Keratinocyte (primary cell): ENCODE results near the gene KLK7. TPM values are rescaled to one million over a fixed set of nuclear protein-coding genes. Genes with fewer than 3 reads are reported as not detected.

Source experiments
- DNase-seq: peaks from one replicate; pipeline ENCODE4 v3.0.0-alpha.2; 2011; ENCODE audit warnings: low read depth, missing footprints, low spot score
- FAIRE-seq: peaks from 2 replicates; lab custom pipeline; 2011; peaks lifted over from hg19 to GRCh38; lab: Jason Lieb, UNC
- H2AFZ ChIP-seq: 2 replicates; pipeline ENCODE4 v1.6.0; 2012; ENCODE audit warnings: low read length, control low read depth, inconsistent platforms; ENCODE audit not compliant: control insufficient read depth
- H3K27ac ChIP-seq: 2 replicates; pipeline ENCODE4 v1.5.1; 2011; ENCODE audit warnings: low read length; ENCODE audit not compliant: control insufficient read depth, insufficient read depth
- H3K27me3 ChIP-seq: 3 replicates; pipeline ENCODE4 v1.6.0; 2011; ENCODE audit warnings: low read length; ENCODE audit not compliant: control insufficient read depth, insufficient read depth; ENCODE audit errors: extremely low read depth
- H3K36me3 ChIP-seq, 2 experiments: 2 replicates in 1 of 2; 3 replicates in 1 of 2; pipeline ENCODE4 v1.5.1; 2011; ENCODE audit warnings: low read length in 2 of 2, mild to moderate bottlenecking in 1 of 2; ENCODE audit not compliant: control insufficient read depth in 2 of 2, insufficient read depth in 2 of 2; ENCODE audit errors: extremely low read depth in 1 of 2
- H3K4me1 ChIP-seq: 3 replicates; pipeline ENCODE4 v1.5.1; 2011; ENCODE audit warnings: low read length; ENCODE audit not compliant: control insufficient read depth, insufficient read depth; ENCODE audit errors: extremely low read depth
- H3K4me2 ChIP-seq: 3 replicates; pipeline ENCODE4 v1.6.0; 2011; ENCODE audit warnings: low read depth, low read length; ENCODE audit not compliant: control insufficient read depth, insufficient read depth; ENCODE audit errors: extremely low read depth
- H3K4me3 ChIP-seq, 3 experiments: fragments of 200-600 bp in 1 of 3; sonication (generic) in 1 of 3; 2 replicates in 2 of 3; 3 replicates in 1 of 3; pipeline ENCODE4 v1.5.1; 2011 to 2016; ENCODE audit warnings: low read length in 3 of 3, mild to moderate bottlenecking in 3 of 3, control low read depth in 2 of 3, inconsistent platforms in 1 of 3, low read depth in 1 of 3, mixed read lengths in 1 of 3, mixed run types in 1 of 3, moderate library complexity in 1 of 3; ENCODE audit not compliant: control insufficient read depth in 2 of 3, insufficient read depth in 2 of 3; ENCODE audit errors: extremely low read depth in 1 of 3
- H3K79me2 ChIP-seq: 2 replicates; pipeline ENCODE4 v1.6.0; 2012; ENCODE audit warnings: low read length; ENCODE audit not compliant: control insufficient read depth, insufficient read depth
- H3K9ac ChIP-seq: 3 replicates; pipeline ENCODE4 v1.6.0; 2011; ENCODE audit warnings: low read length; ENCODE audit not compliant: control insufficient read depth, insufficient read depth; ENCODE audit errors: extremely low read depth
- H3K9me1 ChIP-seq: 3 replicates; pipeline ENCODE4 v1.6.0; 2011; ENCODE audit warnings: low read length; ENCODE audit not compliant: control insufficient read depth, insufficient read depth; ENCODE audit errors: extremely low read depth
- H3K9me3 ChIP-seq: 2 replicates; pipeline ENCODE4 v1.5.1; 2012; ENCODE audit warnings: low read depth, low read length; ENCODE audit not compliant: control insufficient read depth
- H4K20me1 ChIP-seq: 3 replicates; pipeline ENCODE4 v1.6.0; 2011; ENCODE audit warnings: low read length; ENCODE audit not compliant: control insufficient read depth, insufficient read depth; ENCODE audit errors: extremely low read depth
- EZH2 ChIP-seq: IDR thresholded peaks from one replicate; pipeline ENCODE4 v1.6.1; 2012; ENCODE audit warnings: inconsistent platforms, mild to moderate bottlenecking, low read length, moderate library complexity
- dilution Hi-C: fragments of 300-500 bp; cut with MboI; formaldehyde crosslinking; loops from one replicate; pipeline ENCODE4 v1.7.0; 2020; ENCODE audit warnings: low sequenced_read_pairs; ENCODE audit not compliant: extremely low pct_ligation_motif_present
- polyA plus RNA-seq, 5 experiments: library from polyadenylated mRNA; depleted of rRNA in 3 of 5; stranded (reverse) in 3 of 5; stranded (forward) in 1 of 5; unstranded in 1 of 5; fragments of >200 nt; gene quantifications; 1 replicate in 1 of 5; 2 replicates in 3 of 5; 3 replicates in 1 of 5; pipeline versions ENCODE4 v1.2.1 to v1.2.3, GENCODE V29; 2011 to 2012; ENCODE audit warnings: missing spikeins in 2 of 5, low read depth in 1 of 5, low replicate concordance in 1 of 5
- TF ChIP-seq, protein P1 (sequence below), 3 experiments: IDR thresholded peaks in 1 of 3; conservative IDR thresholded peaks in 1 of 3; optimal IDR thresholded peaks in 1 of 3; 2 replicates in 2 of 3; 3 replicates in 1 of 3; pipeline versions ENCODE3 to v1.5.1; 2011; ENCODE audit warnings: low read length in 3 of 3, mild to moderate bottlenecking in 3 of 3, moderate library complexity in 2 of 3, control low read depth in 1 of 3, inconsistent platforms in 1 of 3; ENCODE audit not compliant: insufficient read depth in 2 of 3; ENCODE audit errors: extremely low read depth in 1 of 3

The KLK7 gene
- polyA plus RNA-seq, 1 donor (not counting 4 experiments of a cell fraction or from before 2014, with no cell fraction given), result 29.2 TPM

DNA sequence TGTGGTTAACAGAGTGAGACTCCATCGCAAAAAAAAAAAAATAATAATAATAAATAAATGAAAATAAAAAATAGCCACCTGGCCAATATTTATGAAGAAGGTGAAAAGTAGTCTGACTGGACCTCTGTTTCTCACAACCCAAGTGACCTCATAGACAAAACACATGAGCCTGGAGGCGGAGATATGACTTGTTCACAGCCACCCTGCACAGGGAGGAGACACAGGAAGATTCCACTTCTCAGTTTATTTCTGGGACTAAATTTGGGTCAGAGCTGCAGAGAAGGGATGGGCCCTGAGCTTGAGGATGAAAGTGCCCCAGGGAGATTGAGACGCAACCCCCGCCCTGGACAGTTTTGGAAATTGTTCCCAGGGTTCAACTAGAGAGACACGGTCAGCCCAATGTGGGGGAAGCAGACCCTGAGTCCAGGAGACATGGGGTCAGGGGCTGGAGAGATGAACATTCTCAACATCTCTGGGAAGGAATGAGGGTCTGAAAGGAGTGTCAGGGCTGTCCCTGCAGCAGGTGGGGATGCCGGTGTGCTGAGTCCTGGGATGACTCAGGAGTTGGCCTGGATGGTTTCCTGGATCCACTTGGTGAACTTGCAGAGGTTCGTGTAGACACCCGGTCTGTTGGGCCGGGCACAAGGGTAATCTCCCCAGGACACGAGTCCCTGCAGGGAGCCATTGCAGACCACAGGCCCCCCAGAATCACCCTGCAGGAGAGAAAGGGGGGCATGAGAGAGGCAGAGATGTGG is 40.5 kb downstream of the KLK7 start:
- no peak for TF ChIP-seq EZH2
- TF ChIP-seq, protein P1, sequence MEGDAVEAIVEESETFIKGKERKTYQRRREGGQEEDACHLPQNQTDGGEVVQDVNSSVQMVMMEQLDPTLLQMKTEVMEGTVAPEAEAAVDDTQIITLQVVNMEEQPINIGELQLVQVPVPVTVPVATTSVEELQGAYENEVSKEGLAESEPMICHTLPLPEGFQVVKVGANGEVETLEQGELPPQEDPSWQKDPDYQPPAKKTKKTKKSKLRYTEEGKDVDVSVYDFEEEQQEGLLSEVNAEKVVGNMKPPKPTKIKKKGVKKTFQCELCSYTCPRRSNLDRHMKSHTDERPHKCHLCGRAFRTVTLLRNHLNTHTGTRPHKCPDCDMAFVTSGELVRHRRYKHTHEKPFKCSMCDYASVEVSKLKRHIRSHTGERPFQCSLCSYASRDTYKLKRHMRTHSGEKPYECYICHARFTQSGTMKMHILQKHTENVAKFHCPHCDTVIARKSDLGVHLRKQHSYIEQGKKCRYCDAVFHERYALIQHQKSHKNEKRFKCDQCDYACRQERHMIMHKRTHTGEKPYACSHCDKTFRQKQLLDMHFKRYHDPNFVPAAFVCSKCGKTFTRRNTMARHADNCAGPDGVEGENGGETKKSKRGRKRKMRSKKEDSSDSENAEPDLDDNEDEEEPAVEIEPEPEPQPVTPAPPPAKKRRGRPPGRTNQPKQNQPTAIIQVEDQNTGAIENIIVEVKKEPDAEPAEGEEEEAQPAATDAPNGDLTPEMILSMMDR (optimal IDR thresholded peaks at IDR 0.05 in 1 of 3, IDR thresholded peaks at IDR 0.05 in 1 of 3, conservative IDR thresholded peaks at IDR 0.05 in 1 of 3; ENCODE audit: extremely low read depth in 1 of 3, insufficient read depth in 2 of 3, low read length in 3 of 3), result no peak
- peak overlapping the region in 2 of 3 experiments; percentile 19 to 25 for H3K4me3 ChIP-seq
- H3K79me2 ChIP-seq, result no peaks in the 10 kb centered on the region
- no peaks in the 10 kb centered on the region for H4K20me1 ChIP-seq
- H3K4me1 ChIP-seq, result peaks cover 11% of the 10 kb centered on the region
- peak overlapping the region; percentile 71 for H3K4me2 ChIP-seq
- dilution Hi-C loops, result no loop called here
- peaks cover 4 to 5% of the 10 kb centered on the region in 2 experiments for H3K36me3 ChIP-seq
- peak overlapping the region; percentile 80 for H3K27ac ChIP-seq
- peak overlapping the region; percentile 56 for H3K9ac ChIP-seq
- no peaks in the 10 kb centered on the region for H3K9me3 ChIP-seq
- H3K27me3 ChIP-seq, result no peaks in the 10 kb centered on the region
- H3K9me1 ChIP-seq, result no peaks in the 10 kb centered on the region
- no peak overlapping the region for H2AFZ ChIP-seq
- FAIRE-seq, result peak; percentile 74
- DNase-seq, result no peak

DNA sequence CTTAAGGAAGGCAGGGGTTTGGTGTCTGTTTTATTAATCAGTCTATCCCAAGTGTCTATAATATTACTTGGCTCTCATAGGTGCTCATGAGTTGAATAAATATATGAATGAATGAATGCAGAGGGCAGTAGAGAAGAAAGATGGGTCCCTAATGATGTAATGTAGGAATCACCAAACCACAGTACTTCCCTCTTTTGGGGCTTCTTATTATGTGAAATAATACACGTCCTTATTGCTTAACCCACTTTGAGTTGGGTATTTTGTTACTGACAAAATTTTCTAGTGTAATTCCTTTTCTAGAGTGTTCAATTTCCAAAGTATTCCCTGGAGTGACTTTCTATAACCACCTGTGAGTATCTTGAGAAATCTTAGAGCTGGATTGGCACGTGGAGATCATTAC is 44.1 kb downstream of the KLK7 start:
- H3K9ac ChIP-seq, result no peak overlapping the region
- no peak for TF ChIP-seq EZH2
- TF ChIP-seq, protein P1 (optimal IDR thresholded peaks at IDR 0.05 in 1 of 3, IDR thresholded peaks at IDR 0.05 in 1 of 3, conservative IDR thresholded peaks at IDR 0.05 in 1 of 3; ENCODE audit: extremely low read depth in 1 of 3, insufficient read depth in 2 of 3, low read length in 3 of 3), result no peak
- dilution Hi-C loops, result no loop called here
- FAIRE-seq (no peak), DNase-seq (no peak)
- H3K4me1 ChIP-seq, result peaks cover 21% of the 10 kb centered on the region
- no peaks in the 10 kb centered on the region for H4K20me1 ChIP-seq
- no peak overlapping the region for H3K4me2 ChIP-seq
- no peak overlapping the region for H3K27ac ChIP-seq
- no peak overlapping the region for H3K4me3 ChIP-seq
- H3K27me3 ChIP-seq, result no peaks in the 10 kb centered on the region
- no peaks in the 10 kb centered on the region for H3K9me1 ChIP-seq
- H3K79me2 ChIP-seq, result no peaks in the 10 kb centered on the region
- no peaks in the 10 kb centered on the region for H3K9me3 ChIP-seq
- H3K36me3 ChIP-seq, result no peaks in the 10 kb centered on the region
- H2AFZ ChIP-seq, result no peak overlapping the region
